Measurements from ENCODE around the gene IQSEC1. TPM values are rescaled to one million over a fixed set of nuclear protein-coding genes. Genes with fewer than 3 reads are reported as not detected.
A peak's percentile ranks its signal among the peaks of the same experiment; 100 is the strongest.

The IQSEC1 gene
- total and polyA plus RNA-seq, 2 experiments from 2014 or later: 8.0 to 51.9 TPM

DNA sequence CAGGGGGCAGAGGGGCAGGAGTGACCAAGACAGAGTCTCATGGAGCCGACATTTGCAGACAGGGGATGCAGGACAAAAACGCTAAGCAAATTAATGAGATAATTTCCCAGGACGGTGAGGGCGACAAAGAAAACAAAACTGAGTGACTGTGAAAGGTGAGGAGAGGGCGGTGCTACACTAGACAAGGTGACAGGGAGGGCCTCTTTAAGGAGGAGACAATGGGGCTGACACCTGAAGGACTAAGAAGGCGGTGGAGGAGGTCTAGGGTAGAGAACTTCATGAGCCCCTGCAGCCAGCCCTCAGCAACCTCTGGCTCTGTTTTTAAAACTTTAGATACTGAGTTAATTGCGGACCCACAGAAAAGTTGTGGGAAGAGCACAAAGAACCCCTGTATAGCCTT, 41.6 kb downstream of the IQSEC1 start:
- Mint-ChIP-seq H3K27me3 (ENCODE audit: insufficient read depth, low read depth, poor library complexity) (peaks cover 12% of the 10 kb centered on the region), H3K4me1 (peaks cover 10% of the 10 kb centered on the region), H3K4me3 (no peak overlapping the region), H3K9me3 (no peaks in the 10 kb centered on the region), H3K27ac (no peak overlapping the region), H3K36me3 (ENCODE audit: low read depth) (no peaks in the 10 kb centered on the region)
- Histone ChIP-seq H2AFZ (no peak overlapping the region), H3K27ac (ENCODE audit: low read depth) (no peak overlapping the region), H3K36me3 (ENCODE audit: insufficient read depth) (no peaks in the 10 kb centered on the region), H3K4me2 (no peak overlapping the region), H3K4me1 (ENCODE audit: insufficient read depth) (no peaks in the 10 kb centered on the region), H3K9me2 (ENCODE audit: insufficient read depth) (no peaks in the 10 kb centered on the region), H3F3A (replicated peaks; ENCODE audit: low read depth) (no peaks in the 10 kb centered on the region), H3K4me3 (no peak overlapping the region), H3K27me3 (ENCODE audit: insufficient read depth) (no peaks in the 10 kb centered on the region), H4K20me1 (replicated peaks; ENCODE audit: insufficient read depth) (no peaks in the 10 kb centered on the region), H3K79me2 (replicated peaks; ENCODE audit: insufficient read depth) (no peaks in the 10 kb centered on the region)
- no peak for TF ChIP-seq EZH2phosphoT487 (IDR thresholded peaks at IDR 0.05; ENCODE audit: unreplicated experiment)
- no peak for TF ChIP-seq NANOG (IDR thresholded peaks at IDR 0.05; ENCODE audit: borderline replicate concordance)
- no peak for TF ChIP-seq STAT1 (IDR thresholded peaks at IDR 0.05; ENCODE audit: unreplicated experiment)
- TF ChIP-seq JUNB (IDR thresholded peaks at IDR 0.05; ENCODE audit: unreplicated experiment): no peak
- no peak for TF ChIP-seq ZNF114 (CRISPR knock-in tag; IDR thresholded peaks at IDR 0.05)
- TF ChIP-seq ZNF331 (CRISPR knock-in tag; IDR thresholded peaks at IDR 0.05; ENCODE audit: low read depth): no peak
- TF ChIP-seq EZH2 (IDR thresholded peaks at IDR 0.05; ENCODE audit: low read depth, unreplicated experiment): no peak
- no peak for TF ChIP-seq CREB1 (CRISPR knock-in tag; IDR thresholded peaks at IDR 0.05; ENCODE audit: low read depth)
- TF ChIP-seq, protein P1, sequence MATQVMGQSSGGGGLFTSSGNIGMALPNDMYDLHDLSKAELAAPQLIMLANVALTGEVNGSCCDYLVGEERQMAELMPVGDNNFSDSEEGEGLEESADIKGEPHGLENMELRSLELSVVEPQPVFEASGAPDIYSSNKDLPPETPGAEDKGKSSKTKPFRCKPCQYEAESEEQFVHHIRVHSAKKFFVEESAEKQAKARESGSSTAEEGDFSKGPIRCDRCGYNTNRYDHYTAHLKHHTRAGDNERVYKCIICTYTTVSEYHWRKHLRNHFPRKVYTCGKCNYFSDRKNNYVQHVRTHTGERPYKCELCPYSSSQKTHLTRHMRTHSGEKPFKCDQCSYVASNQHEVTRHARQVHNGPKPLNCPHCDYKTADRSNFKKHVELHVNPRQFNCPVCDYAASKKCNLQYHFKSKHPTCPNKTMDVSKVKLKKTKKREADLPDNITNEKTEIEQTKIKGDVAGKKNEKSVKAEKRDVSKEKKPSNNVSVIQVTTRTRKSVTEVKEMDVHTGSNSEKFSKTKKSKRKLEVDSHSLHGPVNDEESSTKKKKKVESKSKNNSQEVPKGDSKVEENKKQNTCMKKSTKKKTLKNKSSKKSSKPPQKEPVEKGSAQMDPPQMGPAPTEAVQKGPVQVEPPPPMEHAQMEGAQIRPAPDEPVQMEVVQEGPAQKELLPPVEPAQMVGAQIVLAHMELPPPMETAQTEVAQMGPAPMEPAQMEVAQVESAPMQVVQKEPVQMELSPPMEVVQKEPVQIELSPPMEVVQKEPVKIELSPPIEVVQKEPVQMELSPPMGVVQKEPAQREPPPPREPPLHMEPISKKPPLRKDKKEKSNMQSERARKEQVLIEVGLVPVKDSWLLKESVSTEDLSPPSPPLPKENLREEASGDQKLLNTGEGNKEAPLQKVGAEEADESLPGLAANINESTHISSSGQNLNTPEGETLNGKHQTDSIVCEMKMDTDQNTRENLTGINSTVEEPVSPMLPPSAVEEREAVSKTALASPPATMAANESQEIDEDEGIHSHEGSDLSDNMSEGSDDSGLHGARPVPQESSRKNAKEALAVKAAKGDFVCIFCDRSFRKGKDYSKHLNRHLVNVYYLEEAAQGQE (IDR thresholded peaks at IDR 0.05; ENCODE audit: unreplicated experiment): no peak
- TF ChIP-seq, protein P2, sequence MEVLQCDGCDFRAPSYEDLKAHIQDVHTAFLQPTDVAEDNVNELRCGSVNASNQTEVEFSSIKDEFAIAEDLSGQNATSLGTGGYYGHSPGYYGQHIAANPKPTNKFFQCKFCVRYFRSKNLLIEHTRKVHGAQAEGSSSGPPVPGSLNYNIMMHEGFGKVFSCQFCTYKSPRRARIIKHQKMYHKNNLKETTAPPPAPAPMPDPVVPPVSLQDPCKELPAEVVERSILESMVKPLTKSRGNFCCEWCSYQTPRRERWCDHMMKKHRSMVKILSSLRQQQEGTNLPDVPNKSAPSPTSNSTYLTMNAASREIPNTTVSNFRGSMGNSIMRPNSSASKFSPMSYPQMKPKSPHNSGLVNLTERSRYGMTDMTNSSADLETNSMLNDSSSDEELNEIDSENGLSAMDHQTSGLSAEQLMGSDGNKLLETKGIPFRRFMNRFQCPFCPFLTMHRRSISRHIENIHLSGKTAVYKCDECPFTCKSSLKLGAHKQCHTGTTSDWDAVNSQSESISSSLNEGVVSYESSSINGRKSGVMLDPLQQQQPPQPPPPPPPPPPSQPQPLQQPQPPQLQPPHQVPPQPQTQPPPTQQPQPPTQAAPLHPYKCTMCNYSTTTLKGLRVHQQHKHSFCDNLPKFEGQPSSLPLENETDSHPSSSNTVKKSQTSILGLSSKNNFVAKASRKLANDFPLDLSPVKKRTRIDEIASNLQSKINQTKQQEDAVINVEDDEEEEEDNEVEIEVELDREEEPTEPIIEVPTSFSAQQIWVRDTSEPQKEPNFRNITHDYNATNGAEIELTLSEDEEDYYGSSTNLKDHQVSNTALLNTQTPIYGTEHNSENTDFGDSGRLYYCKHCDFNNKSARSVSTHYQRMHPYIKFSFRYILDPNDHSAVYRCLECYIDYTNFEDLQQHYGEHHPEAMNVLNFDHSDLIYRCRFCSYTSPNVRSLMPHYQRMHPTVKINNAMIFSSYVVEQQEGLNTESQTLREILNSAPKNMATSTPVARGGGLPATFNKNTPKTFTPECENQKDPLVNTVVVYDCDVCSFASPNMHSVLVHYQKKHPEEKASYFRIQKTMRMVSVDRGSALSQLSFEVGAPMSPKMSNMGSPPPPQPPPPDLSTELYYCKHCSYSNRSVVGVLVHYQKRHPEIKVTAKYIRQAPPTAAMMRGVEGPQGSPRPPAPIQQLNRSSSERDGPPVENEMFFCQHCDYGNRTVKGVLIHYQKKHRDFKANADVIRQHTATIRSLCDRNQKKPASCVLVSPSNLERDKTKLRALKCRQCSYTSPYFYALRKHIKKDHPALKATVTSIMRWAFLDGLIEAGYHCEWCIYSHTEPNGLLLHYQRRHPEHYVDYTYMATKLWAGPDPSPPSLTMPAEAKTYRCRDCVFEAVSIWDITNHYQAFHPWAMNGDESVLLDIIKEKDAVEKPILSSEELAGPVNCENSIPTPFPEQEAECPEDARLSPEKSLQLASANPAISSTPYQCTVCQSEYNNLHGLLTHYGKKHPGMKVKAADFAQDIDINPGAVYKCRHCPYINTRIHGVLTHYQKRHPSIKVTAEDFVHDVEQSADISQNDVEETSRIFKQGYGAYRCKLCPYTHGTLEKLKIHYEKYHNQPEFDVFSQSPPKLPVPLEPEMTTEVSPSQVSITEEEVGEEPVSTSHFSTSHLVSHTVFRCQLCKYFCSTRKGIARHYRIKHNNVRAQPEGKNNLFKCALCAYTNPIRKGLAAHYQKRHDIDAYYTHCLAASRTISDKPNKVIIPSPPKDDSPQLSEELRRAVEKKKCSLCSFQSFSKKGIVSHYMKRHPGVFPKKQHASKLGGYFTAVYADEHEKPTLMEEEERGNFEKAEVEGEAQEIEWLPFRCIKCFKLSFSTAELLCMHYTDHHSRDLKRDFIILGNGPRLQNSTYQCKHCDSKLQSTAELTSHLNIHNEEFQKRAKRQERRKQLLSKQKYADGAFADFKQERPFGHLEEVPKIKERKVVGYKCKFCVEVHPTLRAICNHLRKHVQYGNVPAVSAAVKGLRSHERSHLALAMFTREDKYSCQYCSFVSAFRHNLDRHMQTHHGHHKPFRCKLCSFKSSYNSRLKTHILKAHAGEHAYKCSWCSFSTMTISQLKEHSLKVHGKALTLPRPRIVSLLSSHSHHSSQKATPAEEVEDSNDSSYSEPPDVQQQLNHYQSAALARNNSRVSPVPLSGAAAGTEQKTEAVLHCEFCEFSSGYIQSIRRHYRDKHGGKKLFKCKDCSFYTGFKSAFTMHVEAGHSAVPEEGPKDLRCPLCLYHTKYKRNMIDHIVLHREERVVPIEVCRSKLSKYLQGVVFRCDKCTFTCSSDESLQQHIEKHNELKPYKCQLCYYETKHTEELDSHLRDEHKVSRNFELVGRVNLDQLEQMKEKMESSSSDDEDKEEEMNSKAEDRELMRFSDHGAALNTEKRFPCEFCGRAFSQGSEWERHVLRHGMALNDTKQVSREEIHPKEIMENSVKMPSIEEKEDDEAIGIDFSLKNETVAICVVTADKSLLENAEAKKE (CRISPR knock-in tag; IDR thresholded peaks at IDR 0.05): no peak
- TF ChIP-seq, protein P3, sequence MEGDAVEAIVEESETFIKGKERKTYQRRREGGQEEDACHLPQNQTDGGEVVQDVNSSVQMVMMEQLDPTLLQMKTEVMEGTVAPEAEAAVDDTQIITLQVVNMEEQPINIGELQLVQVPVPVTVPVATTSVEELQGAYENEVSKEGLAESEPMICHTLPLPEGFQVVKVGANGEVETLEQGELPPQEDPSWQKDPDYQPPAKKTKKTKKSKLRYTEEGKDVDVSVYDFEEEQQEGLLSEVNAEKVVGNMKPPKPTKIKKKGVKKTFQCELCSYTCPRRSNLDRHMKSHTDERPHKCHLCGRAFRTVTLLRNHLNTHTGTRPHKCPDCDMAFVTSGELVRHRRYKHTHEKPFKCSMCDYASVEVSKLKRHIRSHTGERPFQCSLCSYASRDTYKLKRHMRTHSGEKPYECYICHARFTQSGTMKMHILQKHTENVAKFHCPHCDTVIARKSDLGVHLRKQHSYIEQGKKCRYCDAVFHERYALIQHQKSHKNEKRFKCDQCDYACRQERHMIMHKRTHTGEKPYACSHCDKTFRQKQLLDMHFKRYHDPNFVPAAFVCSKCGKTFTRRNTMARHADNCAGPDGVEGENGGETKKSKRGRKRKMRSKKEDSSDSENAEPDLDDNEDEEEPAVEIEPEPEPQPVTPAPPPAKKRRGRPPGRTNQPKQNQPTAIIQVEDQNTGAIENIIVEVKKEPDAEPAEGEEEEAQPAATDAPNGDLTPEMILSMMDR (conservative IDR thresholded peaks at IDR 0.05; ENCODE audit: low read depth in 2 of 2): no peak
- ATAC-seq (peak; percentile 53), DNase-seq (ENCODE audit: low spot score) (no peak)
